HepG2 (cell line): ENCODE data around the gene VKORC1. TPM values are rescaled to one million over a fixed set of nuclear protein-coding genes. Genes with fewer than 3 reads are reported as not detected.

Experiments used
- ATF7 ChIP-seq, 2 experiments: fragments of 450-650 bp in 1 of 2; sonication (generic) in 1 of 2; formaldehyde crosslinking in 1 of 2; IDR thresholded peaks; 2 replicates each; pipeline versions ENCODE4 v1.4.0 to v1.6.1; 2016 to 2020; ENCODE audit warnings: antibody characterized with exemption in 1 of 2, mild to moderate bottlenecking in 1 of 2, missing genetic modification reagents in 1 of 2
- DDIT3 ChIP-seq: sonication (generic); formaldehyde crosslinking; IDR thresholded peaks from 2 replicates; pipeline ENCODE4 v1.4.0; 2020; ENCODE audit warnings: mild to moderate bottlenecking, missing genetic modification reagents
- GABPA ChIP-seq, 2 experiments: IDR thresholded peaks; 2 replicates each; pipeline ENCODE4 v1.6.1; 2011 to 2016; ENCODE audit warnings: low read depth in 2 of 2, low read length in 1 of 2, missing biosample characterization in 1 of 2, missing genetic modification characterization in 1 of 2
- GRHL1 ChIP-seq: sonication (generic); formaldehyde crosslinking; conservative IDR thresholded peaks from 2 replicates; pipeline ENCODE4 v1.8.0; 2022; ENCODE audit warnings: missing genetic modification reagents
- KLF6 ChIP-seq: IDR thresholded peaks from 2 replicates; pipeline ENCODE4 v1.8.0; 2016; ENCODE audit warnings: missing biosample characterization, missing genetic modification reagents
- KMT2A ChIP-seq: sonication (generic); formaldehyde crosslinking; IDR thresholded peaks from 2 replicates; pipeline ENCODE4 v1.4.0; 2020; ENCODE audit warnings: missing genetic modification reagents
- KMT2B ChIP-seq: IDR thresholded peaks from 2 replicates; pipeline ENCODE4 v1.6.1; 2016; ENCODE audit warnings: missing genetic modification reagents, missing compliant biosample characterization
- NFYB ChIP-seq: sonication (generic); formaldehyde crosslinking; IDR thresholded peaks from 2 replicates; pipeline ENCODE4 v1.4.0; 2020; ENCODE audit warnings: missing genetic modification reagents
- PHF21A ChIP-seq: sonication (generic); formaldehyde crosslinking; IDR thresholded peaks from 2 replicates; pipeline ENCODE4 v1.5.0; 2020; ENCODE audit warnings: mild to moderate bottlenecking, missing genetic modification reagents
- REL ChIP-seq: sonication (generic); formaldehyde crosslinking; conservative IDR thresholded peaks from 2 replicates; pipeline ENCODE4 v1.8.0; 2022; ENCODE audit warnings: mild to moderate bottlenecking, missing genetic modification reagents, moderate library complexity
- SIX4 ChIP-seq: sonication (generic); formaldehyde crosslinking; IDR thresholded peaks from 2 replicates; pipeline ENCODE4 v1.4.0; 2020; ENCODE audit warnings: missing genetic modification reagents
- ZBTB39 ChIP-seq: sonication (generic); formaldehyde crosslinking; IDR thresholded peaks from 2 replicates; pipeline ENCODE4 v1.5.0; 2020; ENCODE audit warnings: missing genetic modification reagents
- ZEB1 ChIP-seq: IDR thresholded peaks from 2 replicates; pipeline ENCODE4 v1.6.1; 2012; ENCODE audit warnings: mild to moderate bottlenecking, low read depth, inconsistent platforms; ENCODE audit not compliant: insufficient replicate concordance
- ZNF331 ChIP-seq: sonication (generic); formaldehyde crosslinking; IDR thresholded peaks from 2 replicates; pipeline ENCODE4 v1.4.0; 2020; ENCODE audit warnings: missing genetic modification reagents
- ZNF33A ChIP-seq: sonication (generic); formaldehyde crosslinking; IDR thresholded peaks from 2 replicates; pipeline ENCODE4 v1.5.1; 2020; ENCODE audit warnings: missing genetic modification reagents, mild to moderate bottlenecking, moderate library complexity, borderline replicate concordance
- ZNF33B ChIP-seq: sonication (generic); formaldehyde crosslinking; IDR thresholded peaks from 2 replicates; pipeline ENCODE4 v1.5.1; 2020; ENCODE audit warnings: mild to moderate bottlenecking, missing genetic modification reagents
- polyA plus RNA-seq, 8 experiments: library from polyadenylated mRNA; depleted of rRNA in 3 of 8; stranded (reverse) in 7 of 8; unstranded in 1 of 8; fragments of >200 nt; fragmentation: Illumina TruSeq in 4 of 8; extraction: Trizol in 4 of 8; gene quantifications; 2 replicates each; pipeline versions ENCODE4 v1.2.1 to v1.2.3, GENCODE V29; 2011 to 2016; ENCODE audit warnings: low read depth in 4 of 8, missing spikeins in 1 of 8, mixed read lengths in 1 of 8; ENCODE audit not compliant: insufficient read depth in 1 of 8
- total RNA-seq, 5 experiments: library from RNA; depleted of rRNA; stranded (reverse); fragments of >200 nt; fragmentation: Illumina TruSeq; extraction: Trizol; gene quantifications; 2 replicates each; pipeline ENCODE4 v1.2.3, GENCODE V29; 2016; ENCODE audit warnings: low read depth in 1 of 5
- TF ChIP-seq, protein P1 (sequence below): sonication (generic); formaldehyde crosslinking; IDR thresholded peaks from 2 replicates; pipeline ENCODE4 v1.4.0; 2020; ENCODE audit warnings: missing genetic modification reagents; ENCODE audit errors: not compliant biosample characterization
- TF ChIP-seq, protein P2 (sequence below): sonication (generic); formaldehyde crosslinking; conservative IDR thresholded peaks from 2 replicates; pipeline ENCODE4 v1.4.0; 2020; ENCODE audit warnings: mild to moderate bottlenecking, missing genetic modification reagents, moderate library complexity

Gene VKORC1
- total and polyA plus RNA-seq, 2 of the 13 experiments (the other 11 are each of a cell fraction or from before 2014, with no cell fraction given) = 141 to 615 TPM

DNA sequence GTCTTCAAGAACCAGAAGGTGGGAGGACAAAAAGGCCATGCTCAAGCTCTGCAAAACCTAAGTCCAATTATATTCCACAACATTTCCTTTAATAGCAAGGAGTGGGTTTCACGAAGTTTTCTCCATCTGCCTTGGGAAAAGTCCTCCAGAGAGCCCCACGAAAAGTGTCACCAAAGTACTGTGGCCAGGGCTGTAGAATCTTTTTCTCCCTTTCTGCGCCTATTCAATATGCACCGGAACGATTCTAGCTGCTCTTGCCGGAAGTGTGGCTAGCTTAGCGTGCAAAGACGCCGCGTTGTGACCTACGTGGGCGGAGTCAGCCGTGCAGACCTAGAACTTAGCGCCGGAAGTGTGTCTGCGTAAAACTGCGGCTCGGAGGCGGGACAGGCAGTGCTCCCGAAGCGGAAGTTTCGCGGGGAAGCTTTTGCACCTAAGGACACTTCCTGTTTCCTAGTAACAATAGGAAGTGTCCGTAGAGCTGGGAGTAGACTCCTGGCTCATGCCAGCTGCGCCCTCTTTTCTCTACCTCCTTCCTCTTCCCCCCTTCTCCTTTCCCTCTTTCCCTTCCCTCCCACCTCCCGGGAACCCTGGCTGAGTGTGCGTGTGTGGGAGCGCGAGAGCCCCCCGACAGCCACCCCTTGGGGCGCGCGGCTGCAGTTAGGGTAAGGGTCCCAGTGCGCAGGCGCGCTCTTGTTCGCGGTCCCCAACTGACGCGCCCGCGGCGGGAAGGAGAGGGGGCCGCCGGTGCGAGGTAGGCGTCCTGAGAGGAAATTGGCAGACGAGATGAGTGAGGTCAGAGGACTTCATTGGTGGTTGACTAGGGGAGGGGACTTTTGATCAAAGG is 20.4 kb downstream of the VKORC1 start, which contains the start of the genes ZNF646 and ZNF668 (continued):
- TF ChIP-seq ATF7 (IDR thresholded peaks at IDR 0.05) (no peak), ATF7 (CRISPR knock-in tag; IDR thresholded peaks at IDR 0.05) (0 out of 2 replicates have a peak, but pooled peaks have one; percentile 43), ZBTB39 (CRISPR knock-in tag) (0 out of 2 replicates have a peak, but pooled peaks have one; percentile 41), ZNF33B (CRISPR knock-in tag) (peak; percentile 98), GRHL1 (CRISPR knock-in tag) (no peak), KMT2A (CRISPR knock-in tag) (peak; percentile 85), NFYB (CRISPR knock-in tag) (peak; percentile 54; the same call in 1 of the 2 replicates), DDIT3 (no peak), PHF21A (CRISPR knock-in tag) (peak; percentile 85; the same call in 1 of the 2 replicates), SIX4 (CRISPR knock-in tag) (no peak; the same call in 1 of the 2 replicates), KLF6 (CRISPR knock-in tag) (peak; percentile 55; the same call in 1 of the 2 replicates), ZEB1 (peak; percentile 57), ZNF33A (no peak), KMT2B (CRISPR knock-in tag) (peak; percentile 86), REL (peak; percentile 79), GABPA (IDR thresholded peaks at IDR 0.05; ENCODE audit: low read depth, low read length) (peak; percentile 96), GABPA (CRISPR knock-in tag; IDR thresholded peaks at IDR 0.05; ENCODE audit: low read depth) (peak; percentile 98), ZNF331 (CRISPR knock-in tag) (peak; percentile 90)
- TF ChIP-seq, protein P1, sequence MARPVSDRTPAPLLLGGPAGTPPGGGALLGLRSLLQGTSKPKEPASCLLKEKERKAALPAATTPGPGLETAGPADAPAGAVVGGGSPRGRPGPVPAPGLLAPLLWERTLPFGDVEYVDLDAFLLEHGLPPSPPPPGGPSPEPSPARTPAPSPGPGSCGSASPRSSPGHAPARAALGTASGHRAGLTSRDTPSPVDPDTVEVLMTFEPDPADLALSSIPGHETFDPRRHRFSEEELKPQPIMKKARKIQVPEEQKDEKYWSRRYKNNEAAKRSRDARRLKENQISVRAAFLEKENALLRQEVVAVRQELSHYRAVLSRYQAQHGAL = no peak
- TF ChIP-seq, protein P2, sequence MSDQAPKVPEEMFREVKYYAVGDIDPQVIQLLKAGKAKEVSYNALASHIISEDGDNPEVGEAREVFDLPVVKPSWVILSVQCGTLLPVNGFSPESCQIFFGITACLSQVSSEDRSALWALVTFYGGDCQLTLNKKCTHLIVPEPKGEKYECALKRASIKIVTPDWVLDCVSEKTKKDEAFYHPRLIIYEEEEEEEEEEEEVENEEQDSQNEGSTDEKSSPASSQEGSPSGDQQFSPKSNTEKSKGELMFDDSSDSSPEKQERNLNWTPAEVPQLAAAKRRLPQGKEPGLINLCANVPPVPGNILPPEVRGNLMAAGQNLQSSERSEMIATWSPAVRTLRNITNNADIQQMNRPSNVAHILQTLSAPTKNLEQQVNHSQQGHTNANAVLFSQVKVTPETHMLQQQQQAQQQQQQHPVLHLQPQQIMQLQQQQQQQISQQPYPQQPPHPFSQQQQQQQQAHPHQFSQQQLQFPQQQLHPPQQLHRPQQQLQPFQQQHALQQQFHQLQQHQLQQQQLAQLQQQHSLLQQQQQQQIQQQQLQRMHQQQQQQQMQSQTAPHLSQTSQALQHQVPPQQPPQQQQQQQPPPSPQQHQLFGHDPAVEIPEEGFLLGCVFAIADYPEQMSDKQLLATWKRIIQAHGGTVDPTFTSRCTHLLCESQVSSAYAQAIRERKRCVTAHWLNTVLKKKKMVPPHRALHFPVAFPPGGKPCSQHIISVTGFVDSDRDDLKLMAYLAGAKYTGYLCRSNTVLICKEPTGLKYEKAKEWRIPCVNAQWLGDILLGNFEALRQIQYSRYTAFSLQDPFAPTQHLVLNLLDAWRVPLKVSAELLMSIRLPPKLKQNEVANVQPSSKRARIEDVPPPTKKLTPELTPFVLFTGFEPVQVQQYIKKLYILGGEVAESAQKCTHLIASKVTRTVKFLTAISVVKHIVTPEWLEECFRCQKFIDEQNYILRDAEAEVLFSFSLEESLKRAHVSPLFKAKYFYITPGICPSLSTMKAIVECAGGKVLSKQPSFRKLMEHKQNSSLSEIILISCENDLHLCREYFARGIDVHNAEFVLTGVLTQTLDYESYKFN (CRISPR knock-in tag) = no peak; the same call in 1 of the 2 replicates
